ENCODE data around the gene AGR2.

DNA sequence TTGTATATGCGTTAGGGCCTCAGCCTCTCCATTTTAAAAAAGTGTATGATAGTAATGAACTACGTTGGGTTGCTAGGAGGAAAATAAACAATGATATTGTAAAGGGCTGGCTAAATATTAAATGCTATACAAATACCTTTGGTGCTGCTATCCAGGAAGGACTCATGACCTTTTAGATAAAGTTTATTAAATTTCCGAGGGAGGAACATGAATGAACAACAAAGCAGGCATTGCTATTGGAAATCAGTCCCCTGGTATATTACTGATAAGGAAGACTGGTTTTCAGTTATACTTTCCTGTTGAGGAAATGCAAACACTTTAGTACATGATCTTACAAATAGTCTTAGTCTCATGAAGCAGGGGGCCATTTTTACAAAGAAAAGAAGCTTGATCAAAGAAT lies 17.2 kb upstream of the AGR2 start:
- TF ChIP-seq, protein P1, sequence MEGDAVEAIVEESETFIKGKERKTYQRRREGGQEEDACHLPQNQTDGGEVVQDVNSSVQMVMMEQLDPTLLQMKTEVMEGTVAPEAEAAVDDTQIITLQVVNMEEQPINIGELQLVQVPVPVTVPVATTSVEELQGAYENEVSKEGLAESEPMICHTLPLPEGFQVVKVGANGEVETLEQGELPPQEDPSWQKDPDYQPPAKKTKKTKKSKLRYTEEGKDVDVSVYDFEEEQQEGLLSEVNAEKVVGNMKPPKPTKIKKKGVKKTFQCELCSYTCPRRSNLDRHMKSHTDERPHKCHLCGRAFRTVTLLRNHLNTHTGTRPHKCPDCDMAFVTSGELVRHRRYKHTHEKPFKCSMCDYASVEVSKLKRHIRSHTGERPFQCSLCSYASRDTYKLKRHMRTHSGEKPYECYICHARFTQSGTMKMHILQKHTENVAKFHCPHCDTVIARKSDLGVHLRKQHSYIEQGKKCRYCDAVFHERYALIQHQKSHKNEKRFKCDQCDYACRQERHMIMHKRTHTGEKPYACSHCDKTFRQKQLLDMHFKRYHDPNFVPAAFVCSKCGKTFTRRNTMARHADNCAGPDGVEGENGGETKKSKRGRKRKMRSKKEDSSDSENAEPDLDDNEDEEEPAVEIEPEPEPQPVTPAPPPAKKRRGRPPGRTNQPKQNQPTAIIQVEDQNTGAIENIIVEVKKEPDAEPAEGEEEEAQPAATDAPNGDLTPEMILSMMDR (IDR thresholded peaks at IDR 0.05) = no peak
- TF ChIP-seq POLR2A (IDR thresholded peaks at IDR 0.05) = no peak

All from uterus (tissue), 2 donors.